Stimulated activated CD8-positive, alpha-beta memory T cell treated with anti-CD3 and anti-CD28 coated beads, Interleukin-4, amount 100 ng/mL, for 1 hour (primary cell): Measurements from ENCODE around the gene SLC1A7.

Experiments
- DNase-seq, 2 donors: peaks; one replicate each; pipeline ENCODE4 v3.0.0-alpha.2; 2020; ENCODE audit warnings: low read depth in 2 of 2, low spot score in 1 of 2

Gene SLC1A7

GRCh38 chr1:53091841-53092645 is 50.4 kb downstream of the SLC1A7 start:
- no peak for DNase-seq

- DNase-seq, result no peak
Measured at GRCh38 chr1:53090227-53091147, 52.0 kb downstream of the SLC1A7 start.

- no peak for DNase-seq
Measured at GRCh38 chr1:53089478-53090226, 52.8 kb downstream of the SLC1A7 start.

GRCh38 chr1:53088616-53089300 is 53.7 kb downstream of the SLC1A7 start:
- DNase-seq, result no peak

- no peak for DNase-seq
Measured at GRCh38 chr1:53087332-53088285, 54.8 kb downstream of the SLC1A7 start.

- no peak for DNase-seq
Measured at GRCh38 chr1:53086491-53087070, 55.9 kb downstream of the SLC1A7 start.

- no peak for DNase-seq
Measured at GRCh38 chr1:53085405-53085804, 57.0 kb downstream of the SLC1A7 start.

GRCh38 chr1:53084589-53084971 is 57.9 kb downstream of the SLC1A7 start:
- no peak for DNase-seq

GRCh38 chr1:53083636-53084588 is 58.5 kb downstream of the SLC1A7 start:
- no peak for DNase-seq

- DNase-seq, result no peak
Measured at GRCh38 chr1:53082826-53083455, 59.5 kb downstream of the SLC1A7 start.

- no peak for DNase-seq
Measured at GRCh38 chr1:53081384-53082066, 60.9 kb downstream of the SLC1A7 start.

GRCh38 chr1:53080769-53081168 is 61.7 kb downstream of the SLC1A7 start:
- DNase-seq, result no peak

- no peak for DNase-seq
Measured at GRCh38 chr1:53080041-53080440, 62.4 kb downstream of the SLC1A7 start.

GRCh38 chr1:53079251-53079650 is 63.2 kb downstream of the SLC1A7 start:
- no peak for DNase-seq

GRCh38 chr1:53078333-53079101 is 63.9 kb downstream of the SLC1A7 start:
- DNase-seq, result no peak

GRCh38 chr1:53077599-53077965 is 64.9 kb downstream of the SLC1A7 start:
- no peak for DNase-seq
